ENCODE measurements around the gene MIPOL1.
"Not testable (repeated sequence)": the region's sequence is repeated elsewhere in the genome, so short reads cannot be mapped to it uniquely, and the experiment has no call there.

Gene MIPOL1

GRCh38 chr14:37197421-37198272 is at the start of gene MIPOL1:
TSS of gene MIPOL1 (plus strand) at chr14:37197937. CDS start at chr14:37247889, 49,952 bp downstream.
- DNase-seq (ENCODE audit: low read depth in 2 of 2) = no peak

GRCh38 chr14:37150414-37150813 is 47.3 kb upstream of the MIPOL1 start:
- DNase-seq (ENCODE audit: low read depth in 2 of 2) = no peak

DNA sequence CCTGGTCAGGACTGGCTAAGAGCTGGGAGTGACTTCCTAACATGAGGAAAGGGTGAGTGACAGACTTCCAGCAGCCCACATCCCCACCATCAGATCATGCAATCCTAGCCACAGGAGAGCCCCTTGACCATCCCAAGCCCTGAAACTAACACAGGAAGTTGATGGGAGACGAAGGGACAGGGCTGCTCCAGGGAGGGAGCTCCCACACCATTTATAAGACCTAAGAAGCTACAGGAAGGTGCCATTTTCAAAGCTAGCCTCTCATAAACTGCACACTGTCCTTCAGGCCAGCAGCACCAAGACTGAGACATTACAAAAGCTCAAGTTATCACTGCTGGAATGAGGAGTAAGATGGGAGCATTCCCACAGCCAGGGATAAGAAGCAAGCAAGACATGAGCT is 44.7 kb upstream of the MIPOL1 start:
- DNase-seq (ENCODE audit: low read depth in 2 of 2) = no peak

DNA sequence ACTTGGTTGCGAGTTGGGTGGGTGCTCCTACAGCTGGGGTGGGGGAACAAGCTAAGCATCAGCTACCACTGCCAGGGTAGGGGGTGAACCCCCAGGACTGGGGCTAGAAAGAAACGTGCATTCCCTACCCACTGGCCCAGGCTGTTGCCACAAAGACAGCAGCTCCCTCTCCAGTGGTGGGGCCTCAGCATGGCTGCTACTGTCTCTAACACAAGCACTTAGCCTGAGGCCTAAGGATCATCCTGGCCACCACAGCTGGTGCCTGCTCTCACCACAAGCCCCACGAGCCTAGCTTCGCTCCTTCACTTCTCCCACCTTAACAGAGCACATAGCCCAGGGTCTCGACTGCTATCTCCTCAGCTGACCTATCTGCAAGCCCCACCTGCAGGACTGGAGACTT is 44.3 kb upstream of the MIPOL1 start:
- DNase-seq (ENCODE audit: low read depth in 2 of 2) = no peak

GRCh38 chr14:37157987-37158386 is 39.8 kb upstream of the MIPOL1 start:
- no peak for DNase-seq (ENCODE audit: low read depth in 2 of 2)

- not testable (repeated sequence) for DNase-seq (ENCODE audit: low read depth in 2 of 2)
Observed at GRCh38 chr14:37162307-37162706, 35.4 kb upstream of the MIPOL1 start.

GRCh38 chr14:37165794-37166193 is 31.9 kb upstream of the MIPOL1 start:
- DNase-seq (ENCODE audit: low read depth in 2 of 2) = no peak

DNA sequence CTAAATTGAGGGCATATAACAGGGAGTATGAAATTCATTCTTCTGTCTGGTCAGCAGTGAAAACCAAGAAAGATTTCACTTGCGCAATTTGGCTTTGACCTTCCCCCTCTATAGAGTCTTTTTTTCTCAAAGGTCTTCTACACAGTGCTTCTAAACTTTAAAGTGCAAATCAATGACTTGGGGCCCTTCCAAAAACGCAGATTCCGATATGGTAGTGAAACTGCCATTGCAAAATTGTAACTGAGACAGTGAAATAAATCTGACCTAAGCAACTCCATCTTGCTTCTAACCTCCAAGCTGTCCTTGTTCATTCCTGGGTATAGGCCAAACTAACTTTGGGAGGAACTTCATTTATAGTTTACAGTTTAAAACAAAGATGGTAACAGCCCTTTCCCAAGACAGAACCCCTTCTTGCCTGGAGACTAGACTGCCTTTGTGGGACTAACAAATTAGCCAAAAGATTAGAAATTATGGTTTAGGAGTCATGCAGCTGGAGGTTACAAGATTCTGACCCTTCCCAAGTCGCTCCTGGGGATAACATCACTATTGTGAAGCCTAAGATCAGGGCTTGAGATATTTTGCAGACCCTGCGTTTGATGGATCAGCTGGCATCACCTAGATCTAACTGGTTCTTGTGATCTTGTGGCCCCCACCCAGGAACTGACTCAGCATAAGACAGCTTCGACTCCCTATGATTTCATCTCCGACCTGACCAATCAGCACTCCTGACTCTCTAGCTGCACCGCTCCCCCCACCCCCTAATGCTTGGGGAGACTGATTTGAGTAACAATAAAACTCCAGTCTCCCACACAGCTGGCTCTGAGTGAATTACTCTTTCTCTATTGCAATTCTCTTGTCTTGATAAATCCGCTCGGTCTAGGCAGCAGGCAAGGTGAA is 30.3 kb upstream of the MIPOL1 start:
- DNase-seq (ENCODE audit: low read depth in 2 of 2) = no peak

- no peak for DNase-seq (ENCODE audit: low read depth in 2 of 2)
Observed at GRCh38 chr14:37168721-37169120, 29.0 kb upstream of the MIPOL1 start.

GRCh38 chr14:37170237-37170636 is 27.5 kb upstream of the MIPOL1 start:
- DNase-seq (ENCODE audit: low read depth in 2 of 2) = no peak

DNA sequence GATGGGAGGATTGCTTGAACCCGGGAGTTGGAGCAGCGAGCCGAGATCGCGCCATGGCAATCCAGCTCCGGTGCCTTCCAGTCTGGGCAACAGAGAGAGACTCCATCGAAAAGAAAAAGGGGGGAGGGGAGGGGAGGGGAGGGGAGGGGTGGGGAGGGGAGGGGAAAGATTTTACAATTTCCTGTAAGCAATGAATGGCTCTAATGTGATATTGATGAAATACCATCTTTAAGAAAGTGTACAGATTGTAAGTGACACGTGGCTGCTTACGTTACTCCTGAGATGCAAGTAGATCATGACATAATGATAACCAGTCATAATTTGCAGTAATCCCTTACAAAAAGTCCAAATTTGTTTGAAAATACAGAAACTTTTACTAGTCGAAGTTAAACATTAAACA is 26.7 kb upstream of the MIPOL1 start:
- no peak for DNase-seq (ENCODE audit: low read depth in 2 of 2)

GRCh38 chr14:37171678-37172023 is 26.1 kb upstream of the MIPOL1 start:
- DNase-seq (ENCODE audit: low read depth in 2 of 2) = no peak

GRCh38 chr14:37172024-37172869 is 25.5 kb upstream of the MIPOL1 start, which contains the start of gene SLC25A21:
TSS of gene SLC25A21 (minus strand) at chr14:37172606.
- DNase-seq (ENCODE audit: low read depth in 2 of 2) = no peak

- DNase-seq (ENCODE audit: low read depth in 2 of 2) = no peak
Observed at GRCh38 chr14:37172936-37173614, 24.7 kb upstream of the MIPOL1 start.

- no peak for DNase-seq (ENCODE audit: low read depth in 2 of 2)
Observed at GRCh38 chr14:37179896-37180502, 17.7 kb upstream of the MIPOL1 start.

DNA sequence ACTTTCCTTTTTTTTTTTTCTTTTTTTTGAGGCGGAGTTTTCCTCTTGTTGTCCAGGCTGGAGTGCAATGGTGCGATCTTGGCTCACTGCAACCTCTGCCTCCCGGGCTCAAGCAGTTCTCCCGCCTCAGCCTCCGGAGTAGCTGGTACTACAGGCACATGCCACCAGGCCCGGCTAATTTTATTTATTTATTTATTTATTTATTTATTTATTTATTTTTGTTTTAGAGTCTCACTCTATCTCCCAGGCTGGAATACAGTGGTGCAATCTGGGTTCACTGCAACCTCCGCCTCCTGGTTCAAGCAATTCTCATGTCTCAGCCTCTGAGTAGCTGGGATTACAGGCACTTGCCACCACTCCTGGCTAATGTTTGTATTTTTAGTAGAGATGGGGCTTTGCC is 16.9 kb upstream of the MIPOL1 start:
- not testable (repeated sequence) for DNase-seq (ENCODE audit: low read depth in 2 of 2)

DNA sequence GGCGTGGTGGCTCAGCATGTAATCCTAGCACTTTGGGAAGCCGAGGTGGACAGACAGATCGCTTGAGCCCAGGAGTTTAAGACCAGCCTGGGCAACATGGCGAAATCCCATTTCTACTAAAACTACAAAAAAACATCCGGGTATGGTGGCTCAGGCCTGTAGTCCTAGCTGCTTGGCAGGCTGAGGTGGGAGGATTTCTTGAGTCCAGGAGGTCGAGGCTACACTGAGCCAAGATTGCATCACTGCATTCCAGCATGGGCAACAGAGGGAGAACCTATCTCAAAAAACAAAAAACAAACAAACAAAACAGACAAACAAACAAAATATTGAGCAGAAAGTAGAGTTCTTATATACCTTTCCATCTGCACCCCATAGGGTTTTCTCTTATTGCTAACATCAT is 16.3 kb upstream of the MIPOL1 start:
- DNase-seq (ENCODE audit: low read depth in 2 of 2) = no peak

GRCh38 chr14:37184520-37184919 is 13.2 kb upstream of the MIPOL1 start:
- not testable (repeated sequence) for DNase-seq (ENCODE audit: low read depth in 2 of 2)

GRCh38 chr14:37185670-37186069 is 12.1 kb upstream of the MIPOL1 start:
- DNase-seq (ENCODE audit: low read depth in 2 of 2) = no peak

DNA sequence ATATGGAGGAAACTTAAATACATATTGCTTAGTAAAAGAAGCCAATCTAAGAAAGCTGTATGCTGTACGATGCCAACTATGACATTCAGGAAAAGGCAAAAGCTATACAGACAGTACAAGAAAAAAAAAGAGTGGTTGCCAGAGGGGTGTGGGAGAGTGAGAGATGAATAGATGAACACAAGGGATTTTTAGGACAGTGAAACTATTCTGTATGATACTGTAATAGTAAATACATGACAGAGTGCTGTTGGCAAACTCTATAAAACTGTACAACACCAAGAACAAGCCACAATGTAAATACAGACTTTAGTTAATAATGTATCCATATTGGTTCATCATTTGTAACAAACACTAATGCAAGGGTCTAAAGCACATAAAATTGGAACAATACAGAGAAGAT is 10.9 kb upstream of the MIPOL1 start:
- no peak for DNase-seq (ENCODE audit: low read depth in 2 of 2)

DNA sequence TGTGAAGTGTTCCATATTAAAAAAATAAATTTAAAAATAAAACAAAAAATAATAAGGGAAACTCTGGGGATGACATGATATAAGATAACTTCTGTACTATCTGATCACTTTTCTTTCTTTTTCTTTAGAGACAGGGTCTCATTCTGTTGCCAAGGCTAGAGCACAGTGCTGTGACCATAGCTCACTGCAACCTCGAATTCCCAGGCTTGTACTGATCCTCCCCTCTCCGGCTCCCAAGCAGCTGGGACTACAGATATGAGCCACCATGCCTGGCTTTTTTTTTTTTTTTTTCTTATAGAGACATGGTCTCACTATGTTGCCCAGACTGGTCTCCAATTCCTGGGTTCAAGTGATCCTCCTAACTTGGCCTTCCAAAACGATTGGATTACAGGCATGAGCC is 10.4 kb upstream of the MIPOL1 start:
- no peak for DNase-seq (ENCODE audit: low read depth in 2 of 2)
